SH-SY5Y (cell line): ENCODE data around the gene DPP10.

Source experiments
- GATA2 ChIP-seq: IDR thresholded peaks from 2 replicates; pipeline ENCODE4 v1.6.1; 2011; ENCODE audit warnings: mild to moderate bottlenecking, low read depth, low read length
- GATA3 ChIP-seq: IDR thresholded peaks from 2 replicates; pipeline ENCODE4 v1.6.1; 2011; ENCODE audit warnings: low read depth, mild to moderate bottlenecking, low read length, moderate library complexity

DPP10 gene

DNA sequence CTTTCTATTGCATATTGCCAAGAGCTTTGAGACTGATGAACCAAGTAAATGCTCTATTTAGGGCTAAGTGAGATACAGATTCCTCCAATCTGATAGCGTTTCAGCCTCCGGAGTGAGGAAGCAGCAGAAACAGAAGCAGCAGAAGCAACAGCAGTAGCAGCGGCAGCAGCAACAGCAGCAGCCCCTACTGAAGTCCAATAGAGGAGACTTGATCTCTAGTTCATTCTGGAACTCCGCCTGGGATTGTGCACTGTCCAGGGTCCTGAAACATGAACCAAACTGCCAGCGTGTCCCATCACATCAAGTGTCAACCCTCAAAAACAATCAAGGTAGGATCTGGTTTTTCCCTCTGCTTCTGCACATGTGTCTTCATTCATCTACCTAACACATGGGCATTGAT, at the start of gene DPP10:
TSS of gene DPP10 (plus strand) at position 132 of the 400 bp plus-strand sequence.
- no peak for TF ChIP-seq GATA2
- no peak for TF ChIP-seq GATA3

DNA sequence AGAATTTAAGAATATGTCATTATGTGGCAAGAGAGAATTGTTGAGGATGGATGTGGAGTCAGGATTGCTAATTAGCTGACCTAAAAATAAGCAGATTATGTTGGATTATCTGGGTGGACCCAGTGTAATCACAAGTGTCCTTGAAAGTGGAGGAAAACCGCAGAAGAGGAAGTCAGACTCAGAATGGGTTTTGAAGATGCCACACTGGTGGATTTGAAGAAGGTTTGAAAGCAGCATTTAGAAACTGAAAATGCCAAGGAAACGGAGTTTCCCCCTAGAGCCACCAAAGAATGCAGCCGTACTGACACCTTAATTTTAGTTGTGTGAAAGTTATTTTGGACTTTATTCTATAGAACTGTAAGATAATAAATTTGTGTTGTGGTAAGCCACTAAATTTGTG, 41.6 kb upstream of the DPP10 start:
- TF ChIP-seq GATA3 (no peak), GATA2 (no peak)

DNA sequence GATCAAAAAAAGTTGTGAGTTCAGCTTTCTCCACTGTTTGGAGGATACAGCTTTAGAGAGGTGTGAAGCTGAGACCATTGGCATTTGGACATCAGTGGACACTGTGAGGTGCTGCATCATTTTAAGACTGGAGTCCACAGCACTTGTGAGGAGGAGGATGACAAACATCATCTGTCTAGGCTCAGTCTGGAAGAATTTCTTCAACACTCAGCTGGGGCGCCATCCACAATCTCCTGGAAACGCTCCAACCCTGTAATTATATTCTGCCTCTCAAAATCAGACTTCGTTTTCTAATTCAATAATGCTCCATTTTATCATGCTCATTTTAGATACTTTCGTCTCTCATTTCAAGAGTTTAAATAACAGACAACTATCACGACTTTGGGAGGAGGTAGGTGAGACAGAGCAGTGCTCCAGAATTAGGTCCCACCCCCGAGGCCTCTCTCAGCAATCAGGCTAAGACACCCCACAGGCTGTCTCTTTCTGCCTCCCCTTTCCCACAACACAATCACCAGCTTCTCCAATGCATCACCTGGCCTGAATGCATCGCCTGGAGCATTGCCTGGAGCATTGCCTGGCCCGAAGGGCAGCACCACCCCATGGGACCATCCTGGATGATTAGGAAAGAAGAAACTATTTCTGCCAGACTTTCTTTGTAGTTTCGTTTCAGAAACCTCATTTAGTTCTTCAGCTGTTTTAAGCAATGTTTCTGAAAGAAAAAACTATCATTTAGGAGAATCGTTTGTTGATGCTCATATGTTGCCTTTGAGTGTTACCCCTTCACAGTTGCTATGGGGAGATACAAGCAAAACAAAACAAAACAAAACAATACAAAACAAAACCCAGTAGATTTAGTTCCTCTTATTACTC, 37.0 kb upstream of the DPP10 start:
- TF ChIP-seq GATA3 (no peak), GATA2 (no peak)

DNA sequence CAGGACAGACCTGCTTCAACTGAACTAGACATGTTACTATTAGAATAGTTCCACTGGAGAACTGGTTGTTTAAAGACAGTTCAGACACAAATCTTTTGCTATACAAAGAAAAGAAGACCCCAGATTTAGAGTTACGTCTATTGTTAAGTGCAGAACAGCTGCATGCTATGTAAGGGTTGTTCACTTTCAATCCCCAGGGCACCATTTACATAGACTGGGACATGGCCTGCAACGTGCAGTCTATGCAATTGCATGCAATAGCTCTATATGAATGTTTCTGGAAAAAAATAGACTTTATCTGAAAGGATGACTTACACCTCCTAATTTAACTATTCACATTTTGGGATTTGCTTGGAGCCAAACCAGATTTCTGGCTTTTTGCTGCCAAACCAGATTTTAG, 36.1 kb upstream of the DPP10 start:
- no peak for TF ChIP-seq GATA3
- TF ChIP-seq GATA2: no peak

DNA sequence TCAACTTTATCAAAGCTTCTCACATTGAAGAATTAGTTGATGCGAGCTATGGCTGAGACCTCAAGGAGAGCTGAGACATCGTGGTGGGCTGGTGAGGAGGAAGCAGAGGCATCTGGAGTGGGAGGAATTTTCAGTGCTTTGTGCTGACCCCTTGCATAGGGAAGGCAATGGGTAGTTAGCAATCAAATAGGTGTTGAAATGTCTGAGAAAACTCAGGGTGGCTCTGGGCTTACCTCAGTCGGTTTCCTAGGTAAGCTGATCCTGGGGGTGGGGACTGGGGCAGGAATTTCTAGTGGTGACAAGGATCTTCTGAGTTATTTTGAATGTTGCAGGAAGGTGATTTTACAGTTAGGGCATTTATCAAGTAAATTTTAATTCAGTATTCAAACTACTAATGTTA, 20.7 kb upstream of the DPP10 start:
- TF ChIP-seq GATA2 (no peak), GATA3 (no peak)

DNA sequence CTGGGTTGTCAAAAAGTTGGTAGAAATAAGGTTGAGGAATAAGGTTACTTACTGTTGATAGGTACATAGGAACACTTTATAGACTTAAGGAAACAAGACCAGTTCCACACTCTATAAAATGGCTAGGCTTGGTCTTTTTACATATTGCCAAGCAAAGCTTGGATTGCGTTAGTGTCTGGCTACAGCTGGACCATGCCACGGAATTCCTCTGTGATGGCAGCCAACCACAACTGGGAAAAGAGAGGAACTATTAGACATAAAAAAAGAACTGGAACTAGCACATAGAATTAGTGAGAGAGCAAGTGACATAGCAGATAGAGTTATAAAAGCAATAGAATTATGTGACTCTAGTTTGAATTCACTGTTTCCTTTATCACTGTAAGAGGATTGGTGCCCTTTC, 17.7 kb upstream of the DPP10 start:
- no peak for TF ChIP-seq GATA3
- TF ChIP-seq GATA2: no peak

DNA sequence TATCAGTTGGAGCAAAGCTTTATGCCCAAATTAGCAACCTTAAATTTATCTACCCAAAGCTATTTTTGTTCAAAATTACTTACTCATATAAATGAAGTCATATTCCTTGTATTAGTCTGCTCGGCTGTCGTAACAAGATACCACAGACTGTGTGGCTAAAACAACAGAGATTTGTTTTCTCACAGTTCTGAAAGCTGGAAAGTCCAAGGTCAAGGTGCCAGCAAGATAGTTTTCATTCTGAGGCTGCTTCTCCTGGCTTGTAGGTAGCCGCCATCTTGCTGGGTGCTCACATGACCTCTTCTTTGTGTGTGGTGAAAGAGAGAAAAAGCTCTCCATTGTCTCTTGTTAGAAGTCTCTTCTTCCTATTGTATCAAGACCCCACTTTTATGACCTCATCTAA, 15.7 kb upstream of the DPP10 start:
- TF ChIP-seq GATA2: no peak

DNA sequence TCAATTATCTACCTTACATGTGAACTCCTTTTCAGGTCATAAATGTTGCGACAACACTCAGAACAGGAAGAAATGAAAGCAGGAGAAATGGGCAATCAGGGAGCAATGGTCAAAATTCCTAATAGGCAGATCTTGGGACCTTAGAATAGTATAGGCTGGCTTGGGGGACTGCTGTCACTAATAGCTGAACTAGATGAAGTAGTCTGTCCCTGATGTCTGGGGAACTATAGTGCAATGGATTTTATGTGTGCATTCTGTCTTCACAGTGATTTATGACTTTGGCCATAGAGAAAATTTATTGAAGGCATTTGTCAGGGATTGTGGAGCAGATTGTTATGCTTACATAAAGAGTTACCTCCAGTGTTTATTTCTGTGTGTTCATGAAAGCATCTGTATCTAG, 6.1 kb upstream of the DPP10 start:
- no peak for TF ChIP-seq GATA3
- TF ChIP-seq GATA2: no peak

DNA sequence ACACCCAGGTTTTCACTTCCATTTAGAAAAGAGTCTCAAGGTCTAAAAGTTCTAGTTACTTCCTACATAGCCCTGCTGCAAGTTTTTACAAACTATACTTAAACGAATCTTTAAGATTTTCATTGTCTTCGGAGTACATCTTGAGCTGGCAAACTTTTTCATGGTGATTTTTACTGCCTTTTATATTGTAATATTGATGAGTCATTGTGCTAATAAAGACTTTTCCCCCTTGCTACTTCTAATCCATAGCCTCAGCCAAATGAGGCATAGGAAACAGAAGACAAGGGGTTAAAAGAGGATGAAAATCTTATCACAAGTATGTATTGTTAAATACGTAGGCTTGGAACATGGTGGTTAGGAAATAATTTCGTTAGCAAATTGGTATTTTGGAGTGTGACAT, 4.1 kb downstream of the DPP10 start:
- TF ChIP-seq GATA2 (no peak), GATA3 (no peak)

DNA sequence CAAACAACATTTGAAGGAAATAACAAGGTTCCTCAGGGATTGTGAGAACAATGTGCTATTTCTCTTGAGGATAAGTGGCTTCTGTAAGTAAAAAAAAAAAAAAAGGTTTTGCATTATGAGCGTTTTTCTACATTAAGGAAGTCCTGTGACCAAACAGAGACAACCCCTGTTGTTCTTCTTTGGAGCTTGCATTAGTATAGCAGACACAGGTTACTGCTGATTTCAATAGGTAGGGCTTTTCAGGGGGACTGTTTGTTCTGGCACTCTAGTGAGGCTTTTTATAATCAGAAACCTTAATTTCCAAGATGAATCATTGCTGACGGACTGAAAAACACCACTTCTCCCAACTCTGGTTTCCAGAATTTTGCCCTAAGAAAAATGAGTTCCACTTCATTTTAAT, 8.2 kb downstream of the DPP10 start:
- TF ChIP-seq GATA3: no peak
- TF ChIP-seq GATA2: no peak

DNA sequence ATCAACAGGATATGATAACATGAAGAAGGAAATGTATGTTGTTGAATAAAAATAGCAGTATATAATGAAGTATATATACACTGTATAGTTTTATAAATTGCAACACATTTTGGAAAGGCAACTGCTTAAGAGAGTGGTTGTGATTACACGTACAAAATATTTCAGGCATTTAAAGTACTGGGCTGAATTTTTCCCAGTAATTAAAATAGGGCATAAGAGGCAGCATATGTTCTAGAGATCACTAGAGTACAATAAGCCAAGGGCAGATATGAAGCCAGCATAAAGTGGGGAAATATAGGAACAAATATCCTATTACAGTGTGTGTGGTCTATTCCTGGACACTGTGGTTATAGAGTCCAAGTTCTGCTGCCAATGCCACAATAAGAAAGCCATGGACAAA, 14.1 kb downstream of the DPP10 start:
- TF ChIP-seq GATA3 (no peak), GATA2 (no peak)

DNA sequence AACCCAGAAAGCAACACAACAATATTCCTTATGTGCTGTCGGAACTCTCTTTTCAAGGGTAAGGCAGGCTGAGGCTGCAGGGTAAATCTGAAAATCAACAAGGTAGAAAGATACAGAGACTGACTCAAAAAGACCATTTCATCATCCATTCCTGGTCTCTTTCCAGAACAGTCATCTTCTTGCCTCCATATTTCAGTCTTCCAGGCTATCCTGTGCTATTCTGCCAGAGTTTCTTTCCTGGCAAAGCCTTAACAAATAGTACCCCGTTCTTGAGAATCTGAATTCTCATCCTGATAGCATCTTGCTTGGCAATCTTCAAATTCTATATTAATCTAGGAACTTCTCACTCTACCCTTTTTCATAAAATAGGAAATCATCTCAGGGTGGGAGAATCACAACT, 15.5 kb downstream of the DPP10 start:
- no peak for TF ChIP-seq GATA2
- TF ChIP-seq GATA3: no peak

DNA sequence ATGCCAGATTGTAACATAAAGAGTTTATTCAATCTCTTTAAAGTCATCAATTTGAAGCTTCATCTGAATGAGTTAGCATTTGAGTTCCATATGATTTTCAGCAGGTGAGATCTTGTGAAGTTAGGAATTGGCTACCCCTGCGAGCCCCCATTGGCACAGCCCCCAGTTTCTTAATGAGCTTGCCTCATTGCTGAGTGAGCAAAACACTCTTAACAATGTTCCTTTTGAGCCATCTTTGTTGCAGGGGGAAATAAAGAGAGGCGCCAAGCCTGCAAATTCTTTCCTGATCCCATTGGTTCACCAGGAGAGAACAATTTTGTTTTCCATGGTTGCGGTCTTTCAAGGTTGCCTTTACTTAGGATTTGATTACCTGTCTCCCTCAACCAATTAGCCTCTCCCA, 18.7 kb downstream of the DPP10 start:
- TF ChIP-seq GATA3 (no peak), GATA2 (no peak)

DNA sequence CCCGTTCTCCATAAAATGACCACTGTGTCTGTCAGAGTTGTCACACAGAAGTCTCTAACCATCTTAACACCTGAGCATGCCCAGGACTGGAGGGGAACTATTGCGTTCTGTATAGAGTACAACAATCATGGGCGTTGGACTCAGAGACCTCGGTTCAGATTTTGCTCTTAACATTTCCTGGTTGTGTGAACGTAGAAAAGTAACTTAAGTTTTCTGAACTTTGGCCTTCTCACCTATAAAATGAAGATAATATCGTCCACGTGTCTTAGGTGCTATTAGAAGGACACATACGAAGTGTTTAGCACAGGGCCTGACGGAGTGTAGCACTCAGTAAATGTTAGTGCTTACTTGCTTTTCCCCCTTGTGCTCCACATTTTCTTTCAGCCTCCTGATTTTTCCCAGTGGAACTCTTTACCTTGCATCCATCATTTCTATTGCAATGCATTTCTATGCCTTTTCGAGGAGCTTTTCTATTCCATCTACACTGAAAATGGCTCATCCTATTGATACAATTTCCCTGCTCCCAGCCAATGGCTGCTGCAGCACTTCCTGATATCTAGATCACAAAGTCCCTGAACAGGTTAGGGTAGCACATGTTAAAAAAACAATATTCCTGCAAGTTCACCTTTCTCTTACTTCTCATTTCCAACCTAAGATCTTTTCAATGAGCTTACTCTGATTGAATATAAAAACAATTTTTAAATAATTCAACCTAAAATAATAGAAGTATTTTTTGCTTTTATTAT, 22.7 kb downstream of the DPP10 start:
- no peak for TF ChIP-seq GATA2
- TF ChIP-seq GATA3: no peak

DNA sequence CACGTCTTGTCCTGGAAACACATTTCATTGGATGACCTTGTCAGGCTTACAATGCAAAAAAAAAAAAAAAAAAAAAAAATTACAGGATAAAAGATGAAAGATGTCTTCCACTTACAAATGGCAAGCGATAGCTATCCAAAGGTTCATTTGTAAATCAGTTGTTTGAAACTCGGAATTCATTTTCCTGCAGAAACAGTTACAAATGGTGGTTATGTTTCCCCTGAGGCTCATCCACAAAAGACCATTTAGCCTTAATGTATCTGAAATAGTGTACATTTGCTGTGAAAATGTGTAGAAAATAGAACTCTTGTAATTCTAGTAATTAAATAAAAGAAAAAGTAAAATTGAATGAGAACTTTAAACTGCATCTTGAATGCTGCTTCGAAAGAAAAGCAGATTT, 25.9 kb downstream of the DPP10 start:
- TF ChIP-seq GATA3 (no peak), GATA2 (no peak)

DNA sequence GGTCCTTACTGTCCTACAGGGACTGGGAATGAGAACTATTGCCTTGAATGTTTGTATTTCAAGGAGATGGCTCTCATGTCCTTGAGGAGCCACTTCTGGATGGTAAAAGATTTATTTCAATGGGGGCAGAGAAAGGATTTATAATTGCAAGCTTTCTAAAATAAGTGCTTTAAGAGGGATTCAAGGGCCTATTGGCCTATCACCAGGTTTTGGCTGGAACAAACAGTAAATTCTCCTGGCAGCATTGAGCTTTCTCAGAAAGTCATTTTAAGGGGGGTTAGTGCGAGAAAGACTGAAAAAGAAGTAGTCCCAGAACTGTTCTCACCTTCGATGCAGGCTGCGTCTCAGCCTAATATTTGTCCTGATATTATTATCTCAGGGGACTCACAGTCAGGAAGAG, 29.8 kb downstream of the DPP10 start:
- no peak for TF ChIP-seq GATA3
- no peak for TF ChIP-seq GATA2
